Measurements from ENCODE around the gene UBE2Q1. TPM values are rescaled to one million over a fixed set of nuclear protein-coding genes. Genes with fewer than 3 reads are reported as not detected.
A peak's percentile ranks its signal among the peaks of the same experiment; 100 is the strongest.
"Not testable (repeated sequence)": the region's sequence is repeated elsewhere in the genome, so short reads cannot be mapped to it uniquely, and the experiment has no call there.

Gene UBE2Q1
- total RNA-seq, 1 experiment from 2014 or later: 61.2 TPM

- DNase-seq (ENCODE audit: low spot score): no peak
- in situ Hi-C loops (cut with HindIII; ENCODE audit: low sequenced_read_pairs): no loop called here
Measured at GRCh38 chr1:154553056-154554030, 5.1 kb downstream of the UBE2Q1 start.

GRCh38 chr1:154552036-154552435, 6.4 kb downstream of the UBE2Q1 start:
- in situ Hi-C loops (cut with HindIII; ENCODE audit: low sequenced_read_pairs): no loop called here
- no peak for DNase-seq (ENCODE audit: low spot score)

GRCh38 chr1:154551474-154551873, 7.0 kb downstream of the UBE2Q1 start:
- no peak for DNase-seq (ENCODE audit: low spot score)
- in situ Hi-C loops (cut with HindIII; ENCODE audit: low sequenced_read_pairs): no loop called here

- in situ Hi-C loops (cut with HindIII; ENCODE audit: low sequenced_read_pairs): no loop called here
- DNase-seq (ENCODE audit: low spot score): no peak
Measured at GRCh38 chr1:154550657-154551056, 7.8 kb downstream of the UBE2Q1 start.

GRCh38 chr1:154550070-154550469, 8.4 kb downstream of the UBE2Q1 start:
- DNase-seq (ENCODE audit: low spot score): no peak
- in situ Hi-C loops (cut with HindIII; ENCODE audit: low sequenced_read_pairs): no loop called here

- in situ Hi-C loops (cut with HindIII; ENCODE audit: low sequenced_read_pairs): no loop called here
- DNase-seq (ENCODE audit: low spot score): no peak
Measured at GRCh38 chr1:154549202-154549770, 9.2 kb downstream of the UBE2Q1 start.

GRCh38 chr1:154548028-154548427, 10.4 kb downstream of the UBE2Q1 start:
- in situ Hi-C loops (cut with HindIII; ENCODE audit: low sequenced_read_pairs): no loop called here
- no peak for DNase-seq (ENCODE audit: low spot score)

- in situ Hi-C loops (cut with HindIII; ENCODE audit: low sequenced_read_pairs): no loop called here
- DNase-seq (ENCODE audit: low spot score): no peak
Measured at GRCh38 chr1:154547105-154547732, 11.2 kb downstream of the UBE2Q1 start.

GRCh38 chr1:154546264-154547063, 12.0 kb downstream of the UBE2Q1 start:
- in situ Hi-C loops (cut with HindIII; ENCODE audit: low sequenced_read_pairs): no loop called here
- peak; percentile 27 for DNase-seq (ENCODE audit: low spot score)

GRCh38 chr1:154541231-154541630, 17.2 kb downstream of the UBE2Q1 start:
- in situ Hi-C loops (cut with HindIII; ENCODE audit: low sequenced_read_pairs): no loop called here
- DNase-seq (ENCODE audit: low spot score): no peak

- in situ Hi-C loops (cut with HindIII; ENCODE audit: low sequenced_read_pairs): no loop called here
- DNase-seq (ENCODE audit: low spot score): no peak
Measured at GRCh38 chr1:154539486-154540483, 18.7 kb downstream of the UBE2Q1 start.

GRCh38 chr1:154536570-154536969, 21.9 kb downstream of the UBE2Q1 start:
- in situ Hi-C loops (cut with HindIII; ENCODE audit: low sequenced_read_pairs): no loop called here
- DNase-seq (ENCODE audit: low spot score): no peak

GRCh38 chr1:154533952-154534844, 24.3 kb downstream of the UBE2Q1 start:
- peak; percentile 57 for DNase-seq (ENCODE audit: low spot score)
- in situ Hi-C loops (cut with HindIII; ENCODE audit: low sequenced_read_pairs): no loop called here

- DNase-seq (ENCODE audit: low spot score); in situ Hi-C loops (cut with HindIII; ENCODE audit: low sequenced_read_pairs): not testable (repeated sequence)
Measured at GRCh38 chr1:154531950-154532349, 26.5 kb downstream of the UBE2Q1 start.

GRCh38 chr1:154529308-154529707, 29.2 kb downstream of the UBE2Q1 start:
- DNase-seq (ENCODE audit: low spot score): no peak
- in situ Hi-C loops (cut with HindIII; ENCODE audit: low sequenced_read_pairs): no loop called here

GRCh38 chr1:154527192-154527591, 31.3 kb downstream of the UBE2Q1 start:
- in situ Hi-C loops (cut with HindIII; ENCODE audit: low sequenced_read_pairs): no loop called here
- no peak for DNase-seq (ENCODE audit: low spot score)

- in situ Hi-C loops (cut with HindIII; ENCODE audit: low sequenced_read_pairs): no loop called here
Measured at GRCh38 chr1:154524881-154525280, 33.6 kb downstream of the UBE2Q1 start.

More at GRCh38 chr1:154524881-154525280, 33.6 kb downstream of the UBE2Q1 start:
- DNase-seq (ENCODE audit: low spot score): no peak
